GM12864 (cell line): ENCODE data around the gene RBPMS2.

Source experiments
- DNase-seq: peaks from one replicate; pipeline ENCODE4 v3.0.0-alpha.2; 2011; ENCODE audit warnings: low read depth
- H3K4me3 ChIP-seq: 2 replicates; pipeline ENCODE4 v1.5.1; 2011; ENCODE audit warnings: mild to moderate bottlenecking, low read depth, low read length, control low read depth
- CTCF ChIP-seq: IDR thresholded peaks from 2 replicates; pipeline ENCODE4 v1.5.1; 2011; ENCODE audit warnings: low read depth, mild to moderate bottlenecking, moderate library complexity, low read length, control low read depth, inconsistent platforms; ENCODE audit errors: missing control alignments

RBPMS2 gene

DNA sequence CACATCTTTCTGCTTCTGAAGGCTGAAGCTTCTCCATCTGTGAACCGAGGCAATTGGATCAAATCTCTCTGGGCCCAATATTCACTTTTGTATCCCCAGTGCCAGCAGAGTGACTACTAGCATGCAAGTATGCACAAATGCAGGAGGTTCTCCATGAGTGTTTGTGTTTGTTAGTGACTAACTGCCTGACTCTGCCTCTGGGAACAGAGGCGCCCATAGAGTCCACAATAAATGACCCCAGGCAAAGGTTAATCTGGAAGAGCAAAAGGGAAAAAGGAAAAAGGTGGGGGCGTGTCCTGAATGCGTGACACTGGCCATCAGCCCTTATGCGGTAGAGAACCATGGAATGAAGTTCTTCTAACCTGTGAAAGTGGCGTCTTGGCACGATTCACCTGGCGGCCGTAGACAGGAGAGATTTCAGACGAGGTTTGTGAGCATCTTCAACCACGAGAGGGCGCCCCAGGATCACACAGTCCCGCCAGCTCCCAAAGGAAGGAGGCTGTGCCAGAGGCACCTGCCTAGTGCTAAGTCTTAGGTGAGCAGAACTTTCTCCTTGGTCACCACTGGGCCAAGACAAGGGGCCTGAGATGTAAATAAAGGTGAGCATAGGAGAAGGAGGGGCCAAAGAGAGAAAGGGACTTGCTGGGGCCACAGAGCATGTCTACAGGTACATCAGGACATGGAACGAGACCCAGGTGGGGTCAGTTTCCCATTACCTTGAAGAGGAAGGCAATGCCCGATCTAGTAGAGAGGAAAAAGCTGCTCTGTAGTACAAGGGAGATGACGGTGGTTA is 44.2 kb downstream of the RBPMS2 start:
- DNase-seq, result peak; percentile 49
- H3K4me3 ChIP-seq, result no peak overlapping the region
- TF ChIP-seq CTCF, result peak; percentile 87

- no peak overlapping the region for H3K4me3 ChIP-seq
- no peak for DNase-seq
- TF ChIP-seq CTCF, result no peak
These were observed 45.2 kb downstream of the RBPMS2 start for GRCh38 chr15:64730151-64730550.

- DNase-seq, result no peak
- no peak for TF ChIP-seq CTCF
- no peak overlapping the region for H3K4me3 ChIP-seq
These were observed 55.2 kb downstream of the RBPMS2 start for GRCh38 chr15:64720188-64720587.

- no peak for TF ChIP-seq CTCF
- DNase-seq, result no peak
- no peak overlapping the region for H3K4me3 ChIP-seq
These were observed 57.5 kb downstream of the RBPMS2 start for GRCh38 chr15:64717735-64718495.

DNA sequence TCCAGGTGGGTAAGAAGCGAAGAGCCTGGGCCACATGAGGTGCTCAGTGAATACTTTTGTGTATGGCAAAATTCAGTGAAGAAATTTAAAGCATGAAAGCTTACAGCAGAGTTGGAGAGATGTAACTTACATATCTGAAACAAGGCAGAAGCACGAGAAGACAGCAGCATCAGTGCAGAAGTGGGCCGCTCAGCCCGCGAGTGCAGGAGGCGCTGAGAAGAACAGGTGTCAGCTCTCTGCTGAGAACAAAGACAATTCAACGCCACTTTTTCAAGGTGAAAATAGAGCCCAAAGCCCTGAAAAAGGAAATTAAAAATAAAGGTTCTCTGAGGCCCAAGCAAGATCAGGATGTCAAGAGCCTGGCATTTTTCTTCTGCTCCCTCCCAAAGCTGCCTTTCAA is 58.3 kb downstream of the RBPMS2 start:
- no peak for TF ChIP-seq CTCF
- H3K4me3 ChIP-seq, result no peak overlapping the region
- DNase-seq, result no peak

DNA sequence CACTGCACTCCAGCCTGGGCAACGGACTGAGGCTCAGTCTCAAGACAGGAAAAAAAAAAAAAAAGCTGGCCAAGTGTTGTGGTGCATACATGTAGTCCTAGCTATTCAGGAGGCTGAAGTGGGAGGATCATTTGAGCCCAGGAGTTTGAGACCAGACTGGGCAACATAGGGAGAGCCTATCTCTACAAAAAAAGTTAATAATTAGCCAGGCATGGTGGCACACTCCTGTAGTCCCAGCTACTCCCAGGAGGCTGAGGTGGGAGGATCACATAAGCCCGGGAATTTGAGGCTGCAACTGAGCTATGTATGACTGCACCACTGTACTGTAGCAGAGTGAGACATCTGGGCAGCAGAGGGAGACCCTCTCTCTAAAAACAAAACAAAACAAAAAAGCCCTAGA is 58.9 kb downstream of the RBPMS2 start:
- no peak for DNase-seq
- no peak for TF ChIP-seq CTCF
- H3K4me3 ChIP-seq, result no peak overlapping the region

- DNase-seq, result no peak
These were observed 61.8 kb downstream of the RBPMS2 start for GRCh38 chr15:64713592-64713991.

More at GRCh38 chr15:64713592-64713991, 61.8 kb downstream of the RBPMS2 start:
- no peak overlapping the region for H3K4me3 ChIP-seq
- no peak for TF ChIP-seq CTCF
